ENCODE data around the gene APBA2.

The APBA2 gene

DNA sequence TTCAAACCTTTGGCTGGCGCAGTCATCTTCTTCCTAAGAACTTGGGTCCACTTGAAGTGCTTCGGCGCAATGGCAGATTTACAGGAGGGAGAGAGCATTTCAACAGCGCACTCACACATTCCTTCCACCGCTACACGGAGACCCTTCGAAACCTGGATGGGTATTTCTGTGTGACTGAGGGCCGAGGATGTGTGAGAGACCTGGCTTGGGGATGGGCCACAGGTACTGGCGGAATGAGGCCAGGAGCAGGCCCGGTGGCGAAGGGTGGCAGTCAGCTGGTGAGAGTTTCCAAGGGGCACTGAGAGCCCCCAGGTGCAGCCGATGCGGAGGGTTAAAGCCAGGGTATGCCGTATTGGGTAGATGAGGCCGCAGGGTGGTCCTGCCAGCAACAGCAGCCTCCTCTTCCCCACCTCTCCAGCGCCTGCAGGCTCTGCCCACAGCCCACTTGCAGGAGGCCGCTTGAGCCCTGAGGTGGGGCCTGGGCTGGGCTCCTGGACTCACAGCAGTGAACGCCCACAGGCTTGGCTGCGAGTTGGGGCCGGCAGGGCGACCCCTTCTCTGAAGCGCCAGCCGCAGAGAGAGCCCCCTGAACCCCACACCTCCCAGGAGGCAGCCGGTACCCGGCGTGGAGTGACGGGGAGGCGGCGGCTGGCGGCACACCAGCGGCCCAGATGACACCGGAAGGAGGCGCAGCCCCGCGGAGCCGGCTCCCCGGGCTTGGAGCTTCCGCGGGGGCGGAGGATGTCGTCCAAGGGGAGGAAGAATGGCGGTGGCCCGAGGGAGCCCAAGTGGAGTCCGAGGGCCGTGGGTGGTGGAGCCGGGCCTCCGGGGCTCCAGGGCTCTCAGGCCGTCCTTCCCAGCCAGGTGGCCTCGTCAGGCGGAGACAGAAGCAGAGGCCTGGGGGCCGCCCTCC, 217.4 kb downstream of the APBA2 start:
- no peak for DNase-seq (ENCODE audit: low read depth, low spot score)

DNA sequence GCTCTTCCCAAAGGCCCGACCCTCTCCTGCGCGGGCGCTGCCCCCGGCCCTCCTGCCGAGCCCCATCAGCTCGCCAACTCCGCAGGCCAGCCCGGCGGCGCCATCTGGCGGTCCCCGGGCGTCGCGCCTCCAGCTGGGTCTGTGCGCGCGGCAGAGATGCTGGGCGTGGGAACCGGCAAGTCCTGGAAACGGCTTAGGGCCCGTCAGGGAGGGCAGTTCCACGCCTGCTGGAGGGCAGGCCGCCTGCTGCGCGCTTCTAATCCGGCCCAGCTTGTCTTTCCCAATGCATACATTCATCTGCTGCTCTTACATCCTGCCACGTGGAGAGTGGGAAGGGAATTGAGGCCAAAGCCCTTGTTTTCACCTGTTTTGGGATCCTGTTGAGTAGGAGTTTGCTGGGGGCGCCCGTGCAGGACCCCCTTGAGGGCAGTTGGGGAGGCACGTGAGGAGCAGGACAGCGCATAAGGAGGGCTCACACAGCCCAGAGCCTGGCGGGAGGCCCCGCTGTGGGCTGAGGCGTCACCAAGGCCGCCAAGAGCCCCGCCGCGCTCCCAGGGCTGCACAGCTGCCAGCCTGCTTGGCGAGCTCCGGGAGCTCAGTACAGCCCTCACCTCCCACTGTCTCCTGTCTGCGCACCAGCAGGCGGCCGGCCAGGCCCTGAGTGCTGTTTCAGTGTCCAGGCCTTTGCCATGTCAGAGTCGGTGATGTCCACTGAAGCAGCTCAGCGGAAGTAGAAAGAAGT, 218.2 kb downstream of the APBA2 start:
- no peak for DNase-seq (ENCODE audit: low read depth, low spot score)

DNA sequence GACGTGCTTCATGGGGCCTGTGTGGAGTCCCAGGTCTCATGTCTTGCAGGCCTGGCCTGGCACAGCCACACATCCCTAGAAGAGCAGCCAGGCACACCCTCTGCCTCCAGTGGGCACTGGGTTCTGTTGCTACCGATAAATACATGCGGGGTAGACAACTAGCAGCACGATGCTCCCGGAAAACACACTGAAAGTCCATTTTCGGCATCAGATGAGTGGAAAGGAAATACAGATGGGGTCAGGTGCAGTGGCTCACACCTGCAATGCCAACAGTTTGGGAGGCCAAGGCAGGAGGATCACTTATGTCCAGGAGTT, 218.7 kb downstream of the APBA2 start:
- no peak for DNase-seq (ENCODE audit: low read depth, low spot score)

DNA sequence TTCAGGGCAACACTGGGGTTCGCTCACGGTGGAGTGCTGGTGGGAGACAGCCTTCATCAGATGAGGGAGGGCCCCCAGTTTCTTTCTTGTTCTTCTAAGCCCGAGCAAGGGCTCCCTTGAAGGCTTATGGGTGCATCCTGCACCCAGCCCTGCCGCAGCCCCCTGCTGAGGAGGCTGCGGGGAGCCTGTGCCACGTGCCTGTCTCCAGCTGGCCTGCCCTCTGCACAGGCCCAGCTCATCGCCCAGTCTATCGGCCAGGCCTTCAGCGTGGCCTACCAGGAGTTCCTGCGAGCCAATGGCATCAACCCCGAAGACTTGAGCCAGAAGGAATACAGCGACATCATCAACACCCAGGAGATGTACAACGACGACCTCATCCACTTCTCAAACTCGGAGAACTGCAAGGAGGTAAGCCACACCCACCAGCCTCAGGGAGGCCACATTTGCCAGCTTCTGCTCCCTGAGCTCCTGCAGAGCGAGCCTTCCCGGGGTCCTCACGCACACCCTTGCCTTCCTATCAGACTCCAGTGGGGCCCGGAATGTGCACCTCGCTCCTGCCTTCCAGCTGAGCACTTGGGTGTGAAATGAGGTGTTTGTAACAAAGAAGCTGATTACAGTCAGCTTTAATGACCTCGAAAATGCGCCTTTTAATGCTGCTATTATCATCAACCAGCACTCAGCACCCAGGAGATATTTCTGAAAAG, 219.5 kb downstream of the APBA2 start:
- DNase-seq (ENCODE audit: low read depth, low spot score), result no peak

DNA sequence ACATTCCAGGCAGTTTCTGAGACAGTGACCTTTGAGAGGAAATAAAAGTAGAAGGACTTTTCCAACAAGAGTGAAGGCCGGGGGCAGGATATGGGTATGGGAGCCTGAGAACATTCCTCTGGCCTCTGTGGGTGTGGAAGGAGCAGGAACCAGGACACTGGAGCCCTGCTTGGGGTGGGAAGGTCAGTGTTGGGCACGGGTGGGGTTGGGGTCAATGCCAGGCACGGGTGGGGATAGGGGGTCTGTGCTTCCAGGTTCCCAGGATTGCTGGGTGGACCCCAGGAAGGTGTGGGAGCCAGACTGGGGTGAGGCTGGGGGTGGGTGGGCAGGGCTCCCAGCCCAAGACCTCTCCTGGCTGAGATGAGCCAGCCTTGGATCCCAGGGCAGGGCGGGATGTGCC, 220.3 kb downstream of the APBA2 start:
- DNase-seq (ENCODE audit: low read depth, low spot score), result no peak

DNA sequence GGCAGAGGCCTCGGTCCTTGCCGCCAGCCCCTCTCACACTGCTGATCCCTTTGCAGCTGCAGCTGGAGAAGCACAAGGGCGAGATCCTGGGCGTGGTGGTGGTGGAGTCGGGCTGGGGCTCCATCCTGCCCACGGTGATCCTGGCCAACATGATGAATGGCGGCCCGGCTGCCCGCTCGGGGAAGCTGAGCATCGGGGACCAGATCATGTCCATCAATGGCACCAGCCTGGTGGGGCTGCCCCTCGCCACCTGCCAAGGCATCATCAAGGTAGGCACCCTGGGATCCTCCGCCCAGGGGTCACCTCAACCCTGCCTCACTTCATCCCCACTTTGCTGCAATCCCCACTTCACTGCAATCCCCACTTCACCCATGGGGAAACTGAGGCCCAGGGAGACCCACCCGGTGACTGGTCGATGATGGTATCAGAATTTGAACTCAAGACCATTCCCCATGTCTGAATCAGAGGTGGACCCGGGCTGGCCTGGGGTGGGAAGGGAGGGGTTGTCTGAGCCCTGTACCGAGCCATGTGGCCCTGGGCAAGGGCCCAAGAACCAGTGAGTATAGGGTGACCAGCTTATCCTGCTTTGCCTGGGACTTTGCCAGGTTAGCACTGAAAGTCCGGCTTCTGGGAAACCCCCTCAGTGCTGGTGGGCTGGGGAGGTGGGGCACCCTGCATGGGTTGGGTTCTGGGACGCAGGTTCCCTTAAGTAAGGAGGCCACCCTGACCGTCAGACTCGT, 220.9 kb downstream of the APBA2 start:
- DNase-seq (ENCODE audit: low read depth, low spot score), result no peak

DNA sequence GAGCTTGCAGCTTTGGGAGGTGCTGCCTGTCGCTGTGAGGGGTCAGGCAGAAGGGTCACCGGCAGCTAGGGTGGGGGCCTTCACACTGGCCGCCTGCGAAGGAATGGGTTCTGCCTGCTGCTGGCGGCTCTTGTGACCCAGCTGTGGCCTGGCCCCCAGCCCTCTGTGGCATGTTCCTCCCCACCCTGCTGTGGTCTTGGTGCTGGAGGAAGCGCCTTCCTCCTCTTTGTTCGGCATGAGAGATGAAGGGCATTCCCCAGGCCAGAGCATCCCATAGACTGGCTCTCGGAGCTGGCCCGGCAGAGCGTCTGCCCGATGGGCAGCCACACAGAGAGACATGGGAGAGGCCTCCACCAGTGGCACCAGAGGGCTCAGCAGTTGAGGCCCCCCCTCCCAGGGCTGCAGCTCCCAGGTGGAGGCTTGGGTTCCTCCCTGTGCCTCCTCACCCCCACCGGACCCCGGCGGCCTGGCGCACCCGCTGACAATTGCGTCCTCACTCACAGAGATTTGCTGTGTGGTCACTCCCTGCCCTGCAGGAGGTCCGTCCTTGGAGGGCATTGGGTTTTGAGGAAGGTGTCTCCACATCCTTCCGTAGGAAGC, 221.6 kb downstream of the APBA2 start:
- no peak for DNase-seq (ENCODE audit: low read depth, low spot score)

DNA sequence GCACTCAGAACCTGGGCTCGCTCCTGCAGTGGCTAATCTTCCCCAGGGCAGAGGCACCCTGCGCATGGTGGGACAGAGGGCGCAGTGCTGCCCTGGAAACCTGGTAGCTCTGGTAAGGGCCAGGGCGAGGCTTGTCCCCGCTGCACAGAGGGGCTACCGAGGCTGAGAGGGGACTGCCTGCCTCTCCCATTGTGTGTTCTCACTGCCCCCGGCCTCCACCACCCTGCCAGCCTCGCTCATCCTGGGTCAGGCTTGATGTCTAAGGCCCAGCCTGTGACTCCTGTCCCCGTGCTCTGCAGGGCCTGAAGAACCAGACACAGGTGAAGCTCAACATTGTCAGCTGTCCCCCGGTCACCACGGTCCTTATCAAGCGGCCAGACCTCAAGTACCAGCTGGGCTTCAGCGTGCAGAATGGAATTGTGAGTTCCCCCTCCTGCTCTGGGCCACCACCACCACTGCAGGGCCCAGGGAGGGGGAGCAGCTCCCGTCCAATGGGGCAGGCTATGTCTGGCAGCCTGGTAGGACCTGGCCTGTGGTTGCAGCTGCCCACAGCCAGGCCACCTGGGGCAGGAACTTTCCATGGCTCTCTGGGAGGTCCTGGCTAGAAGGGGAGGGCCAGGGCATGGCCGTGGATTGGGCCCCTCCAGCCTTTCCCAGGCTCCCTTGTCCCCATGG, 222.3 kb downstream of the APBA2 start:
- no peak for DNase-seq (ENCODE audit: low read depth, low spot score)

DNA sequence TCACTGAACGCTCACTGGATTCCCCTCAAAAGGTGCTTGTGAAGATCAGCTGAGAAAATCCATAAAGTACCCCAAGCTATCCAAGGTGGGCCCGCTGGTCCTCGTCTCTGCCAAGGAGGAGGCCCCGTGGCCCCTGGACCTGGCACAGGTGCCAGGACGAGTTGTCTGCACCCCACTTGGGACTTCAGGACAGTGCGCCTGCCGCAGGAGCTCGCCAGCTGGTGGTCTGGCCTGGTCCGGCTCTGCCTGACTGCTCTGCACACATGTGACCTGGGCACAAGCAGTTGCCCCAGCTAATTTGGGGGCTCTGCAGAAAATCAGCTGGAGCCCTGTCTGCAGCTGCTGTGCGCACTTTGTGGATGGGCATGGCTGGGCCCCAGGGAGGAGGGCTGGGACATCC, 224.0 kb downstream of the APBA2 start:
- no peak for DNase-seq (ENCODE audit: low read depth, low spot score)

DNA sequence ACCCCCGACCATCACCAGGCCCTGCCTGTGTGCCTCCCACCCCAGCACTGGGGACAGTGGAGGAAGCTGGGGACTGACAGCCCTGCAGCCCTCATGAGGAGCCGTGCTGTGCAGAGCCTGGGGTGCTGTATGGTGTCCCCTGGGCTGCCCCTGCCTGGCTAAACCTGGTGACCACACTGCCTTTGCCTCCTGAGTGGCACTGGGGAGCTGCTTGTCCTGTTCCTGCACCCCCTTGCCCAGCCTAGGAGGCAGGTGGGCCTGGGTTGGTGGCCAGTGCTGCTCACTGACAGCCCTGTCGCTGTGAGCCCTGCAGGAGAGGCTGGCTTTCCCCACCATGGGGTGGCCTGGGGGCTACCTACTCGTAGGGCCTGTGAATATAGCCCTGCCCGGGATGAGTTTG, 224.4 kb downstream of the APBA2 start:
- DNase-seq (ENCODE audit: low read depth, low spot score), result no peak

DNA sequence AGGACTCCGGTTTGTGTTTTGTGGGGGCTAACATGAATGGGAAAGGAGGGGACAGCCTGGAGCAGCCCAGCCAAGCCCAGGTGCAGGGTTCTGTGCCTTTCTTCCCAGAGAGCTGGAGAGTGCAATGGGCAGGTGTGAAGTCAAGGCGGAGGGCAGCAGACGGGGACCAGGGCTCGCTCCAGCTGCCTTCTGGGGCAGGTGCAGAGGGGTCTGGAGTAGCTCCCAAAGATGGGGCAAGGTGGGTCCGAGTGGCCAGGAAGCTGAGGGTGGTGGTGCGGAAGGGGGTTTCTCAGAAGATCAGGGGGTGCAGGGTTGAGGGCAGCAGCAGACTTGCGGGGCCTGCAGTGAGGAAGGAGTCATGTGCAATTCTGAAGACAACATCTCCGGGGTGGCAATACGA, 225.0 kb downstream of the APBA2 start:
- no peak for DNase-seq (ENCODE audit: low read depth, low spot score)

DNA sequence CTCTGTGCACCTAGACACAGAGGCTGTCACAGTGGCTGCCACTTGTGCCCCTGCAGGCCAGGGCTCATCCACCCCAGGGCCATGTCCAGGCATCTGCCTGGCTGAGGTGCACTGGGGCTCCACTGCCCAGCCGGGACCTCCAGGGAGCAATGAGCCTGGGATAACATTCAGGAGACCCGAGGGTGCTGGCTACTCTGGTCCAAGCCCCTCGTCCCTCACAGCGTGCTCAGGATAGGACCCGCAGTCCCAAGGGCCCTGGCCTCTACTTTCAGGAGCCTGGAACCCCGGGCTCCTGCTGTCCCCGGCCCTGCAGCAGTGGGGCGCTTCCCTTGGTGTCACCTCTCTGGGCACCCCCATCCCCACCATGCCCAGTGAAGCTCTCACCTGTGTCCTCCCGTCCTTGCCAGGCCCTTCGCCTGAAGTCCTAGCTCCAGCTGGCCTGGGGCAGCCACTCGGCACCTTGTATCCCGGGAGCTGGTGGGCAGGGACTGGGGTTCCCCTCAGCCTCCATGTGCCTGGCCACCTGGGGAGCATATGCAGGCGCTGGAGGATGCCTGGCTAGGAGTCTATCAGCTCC, 226.0 kb downstream of the APBA2 start:
- no peak for DNase-seq (ENCODE audit: low read depth, low spot score)

DNA sequence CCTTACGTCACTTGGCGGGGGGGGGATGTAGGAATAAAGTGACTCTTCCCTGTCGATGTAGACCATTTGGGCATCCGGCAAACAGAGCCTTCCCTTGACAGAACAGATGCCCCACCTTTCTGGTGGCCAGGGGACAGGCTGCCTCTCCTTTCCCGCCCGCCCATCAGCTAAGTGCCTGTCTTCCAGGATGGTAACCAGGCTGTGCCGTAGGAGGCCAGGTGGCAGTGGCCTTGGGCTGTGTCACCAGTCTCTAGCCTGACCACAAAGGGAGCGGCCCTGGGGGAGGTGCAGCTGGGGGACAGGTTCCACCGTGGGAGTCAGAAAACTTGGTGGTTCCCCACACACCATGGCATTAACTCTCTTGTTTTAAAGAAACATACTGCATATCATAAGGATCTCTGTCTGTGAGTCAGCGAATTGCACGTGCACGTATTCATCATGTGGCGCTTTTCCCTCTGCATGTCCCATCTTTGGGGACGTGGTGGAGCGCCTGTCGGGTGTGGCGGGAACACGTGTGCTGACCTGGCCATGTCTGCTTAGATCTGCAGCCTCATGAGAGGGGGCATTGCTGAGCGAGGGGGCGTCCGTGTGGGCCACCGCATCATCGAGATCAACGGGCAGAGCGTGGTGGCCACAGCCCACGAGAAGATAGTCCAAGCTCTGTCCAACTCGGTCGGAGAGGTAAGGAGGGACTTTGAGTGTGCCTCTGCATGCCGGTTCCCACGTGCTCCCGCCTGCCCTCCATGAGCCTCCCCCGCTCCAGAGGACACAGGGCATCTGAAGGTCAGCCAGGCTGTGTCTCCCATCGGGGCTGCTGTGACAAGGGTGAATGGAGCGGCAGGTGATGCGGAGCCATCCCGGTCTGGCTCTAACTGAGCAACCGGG, 227.8 kb downstream of the APBA2 start:
- DNase-seq (ENCODE audit: low read depth, low spot score), result no peak

DNA sequence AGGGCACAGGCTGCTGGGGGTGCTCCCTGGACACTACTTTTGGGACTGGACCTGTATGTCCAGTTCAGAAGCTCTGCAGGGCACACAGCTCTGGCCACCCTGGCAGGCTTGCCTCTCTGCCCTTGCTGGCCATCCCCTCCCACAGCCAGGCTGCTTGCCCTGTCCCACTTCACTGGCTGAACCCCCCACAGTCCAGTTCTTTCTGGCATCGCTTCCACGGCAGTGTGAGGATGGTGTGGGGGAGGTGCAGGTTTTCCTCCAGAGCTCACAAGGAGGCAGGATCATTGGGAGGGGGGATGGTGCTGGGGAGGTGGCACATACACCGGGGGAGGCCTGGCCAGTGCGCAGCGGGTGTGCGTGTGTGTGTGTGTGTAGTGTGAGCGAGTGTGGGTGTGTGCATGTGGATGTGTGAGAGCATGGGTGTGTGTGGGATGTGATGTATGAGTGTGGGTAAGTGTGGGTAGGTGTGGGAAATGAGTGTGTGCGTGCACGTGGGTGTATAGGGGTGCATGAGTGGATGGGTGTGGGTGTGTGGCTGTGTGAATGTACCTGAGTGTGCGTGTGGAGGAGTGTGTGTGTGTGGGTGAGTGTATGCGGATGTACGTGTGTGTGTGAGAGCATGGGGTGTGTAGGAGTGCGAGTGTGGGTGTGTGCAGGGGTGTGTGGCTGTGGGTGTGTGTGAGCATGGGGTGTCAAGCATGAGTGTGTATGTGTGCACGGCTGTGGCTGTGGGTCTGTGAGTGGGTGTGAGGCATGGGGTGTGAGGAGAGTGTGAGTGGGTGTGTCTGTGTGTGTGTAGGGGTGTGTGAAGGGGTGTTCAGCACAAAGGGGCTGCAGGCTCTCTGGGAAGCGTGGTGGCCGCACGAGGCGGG, 228.7 kb downstream of the APBA2 start:
- no peak for DNase-seq (ENCODE audit: low read depth, low spot score)

DNA sequence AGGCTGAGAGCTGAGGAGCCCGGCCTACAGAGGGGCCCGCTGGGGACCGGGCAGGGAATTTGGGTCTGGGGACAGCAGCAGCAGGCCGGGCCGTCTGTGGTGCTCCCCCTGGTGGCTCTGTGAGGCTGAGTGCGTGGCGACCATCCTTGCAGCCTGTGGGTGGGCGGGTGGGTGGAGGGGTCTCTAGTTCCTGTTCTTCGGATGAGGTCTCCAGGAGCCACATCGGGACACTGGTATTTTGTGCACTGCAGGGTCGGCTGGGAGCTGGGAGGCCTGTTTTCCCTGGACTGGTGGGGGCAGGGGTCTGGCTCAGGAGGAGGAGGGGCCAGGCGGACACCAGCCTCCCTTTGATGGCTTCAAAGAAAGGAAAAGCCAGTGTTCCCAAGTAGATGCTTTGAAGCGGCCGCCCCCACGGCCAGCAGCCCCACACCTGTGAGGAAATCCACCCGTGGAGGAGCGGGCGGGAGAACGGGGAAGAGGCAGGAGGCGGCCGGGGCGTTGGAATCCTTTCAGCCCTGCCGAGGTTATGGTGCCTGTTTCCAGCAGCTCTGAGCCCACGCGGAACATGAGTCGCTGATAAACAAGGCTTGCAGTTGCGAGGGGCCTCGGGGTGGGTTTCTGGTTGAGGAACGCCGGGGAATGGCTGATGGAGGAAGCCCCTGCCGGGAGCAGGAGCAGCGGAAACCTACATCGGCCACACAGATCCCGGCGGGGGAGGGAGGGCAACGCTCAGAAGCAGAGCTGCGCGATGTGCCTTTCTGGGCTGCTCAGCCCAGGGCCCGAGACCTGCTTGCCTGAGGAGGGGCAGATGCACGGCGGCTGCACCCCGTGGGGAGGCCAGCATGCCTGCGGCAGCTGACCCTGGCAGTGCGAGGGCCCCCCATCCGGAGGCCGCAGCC, 229.6 kb downstream of the APBA2 start:
- no peak for DNase-seq (ENCODE audit: low read depth, low spot score)

DNA sequence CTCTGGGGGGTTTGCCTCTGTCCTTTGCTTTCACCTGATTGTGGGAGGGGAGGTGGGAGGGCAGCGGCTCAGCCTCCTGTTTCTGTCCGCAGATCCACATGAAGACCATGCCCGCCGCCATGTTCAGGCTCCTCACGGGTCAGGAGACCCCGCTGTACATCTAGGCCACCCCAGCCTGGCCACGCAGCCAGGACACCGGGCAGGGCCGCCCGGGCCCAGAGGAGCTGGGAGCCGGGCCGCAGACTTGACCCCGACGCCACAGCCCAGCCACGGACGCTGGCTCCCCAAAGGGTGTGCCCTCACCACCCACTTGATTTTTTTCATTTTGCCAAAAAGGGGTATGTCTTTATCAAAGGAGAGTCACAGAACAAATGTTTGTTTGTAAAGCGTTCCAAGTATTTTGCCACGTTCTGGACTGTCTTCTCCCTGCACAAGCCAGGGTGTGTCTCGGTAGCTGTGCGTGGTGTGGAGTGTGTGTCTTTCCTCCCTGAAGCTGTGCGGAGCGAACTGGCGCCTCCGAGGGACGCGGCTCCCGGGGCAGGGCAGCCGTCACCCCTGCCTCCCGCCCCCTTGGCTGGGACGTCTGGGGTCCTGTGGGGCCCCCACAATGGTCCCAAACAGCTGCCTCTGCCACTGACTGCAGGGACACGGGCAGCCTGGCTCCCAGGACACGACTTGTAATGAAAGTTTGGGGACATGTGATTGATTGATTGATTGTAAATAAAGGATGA, 231.4 kb downstream of the APBA2 start:
- no peak for DNase-seq (ENCODE audit: low read depth, low spot score)

DNA sequence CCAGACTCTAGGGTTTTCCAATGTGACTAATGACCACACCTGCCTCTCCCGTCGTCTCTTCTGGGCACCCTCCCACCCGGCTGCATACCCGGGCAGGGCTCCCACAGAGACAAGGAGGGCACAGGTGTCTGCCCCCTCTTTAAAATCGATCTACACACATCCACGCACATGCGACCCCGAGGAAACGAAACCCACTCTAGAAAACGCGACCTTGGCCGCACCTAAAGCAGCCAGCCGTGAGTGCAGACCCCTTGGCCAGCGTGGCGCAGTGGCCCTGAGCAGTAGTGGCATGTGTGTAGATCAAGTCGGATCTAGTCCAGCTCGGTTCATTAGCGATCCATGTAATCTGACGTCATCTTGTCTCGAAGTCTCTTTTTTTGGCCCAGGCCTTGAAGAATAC, 232.0 kb downstream of the APBA2 start:
- DNase-seq (ENCODE audit: low read depth, low spot score), result no peak

All from iPS DF 19.7 (cell line).